HG03095 (cell line): ENCODE results near the gene LSM2.
A peak's percentile ranks its signal among the peaks of the same experiment; 100 is the strongest.
"Not testable (repeated sequence)": the region's sequence is repeated elsewhere in the genome, so short reads cannot be mapped to it uniquely, and the experiment has no call there.

Experiments
- ATAC-seq: cut with Tn5 transposase; IDR thresholded peaks from one replicate; pipeline ENCODE4 v1.9.1; 2021; ENCODE audit warnings: moderate library complexity; ENCODE audit not compliant: unreplicated experiment

Gene LSM2

GRCh38 chr6:31827286-31828079, 20.7 kb upstream of the LSM2 start, which contains the start of gene HSPA1B:
HSPA1B (plus strand) TSS chr6:31827738; CDS start chr6:31827951, 213 bp downstream.
- peak; percentile 59 for ATAC-seq

GRCh38 chr6:31826793-31827285, 20.1 kb upstream of the LSM2 start:
- ATAC-seq = no peak

GRCh38 chr6:31825553-31825952, 18.8 kb upstream of the LSM2 start:
- no peak for ATAC-seq

- not testable (repeated sequence) for ATAC-seq
These were observed 16.9 kb upstream of the LSM2 start for GRCh38 chr6:31823592-31824196.

GRCh38 chr6:31822036-31822821, 15.5 kb upstream of the LSM2 start:
- no peak for ATAC-seq

- ATAC-seq = peak; percentile 39
These were observed 14.7 kb upstream of the LSM2 start for GRCh38 chr6:31821301-31822035.

GRCh38 chr6:31820399-31820798, 13.6 kb upstream of the LSM2 start:
- not testable (repeated sequence) for ATAC-seq

- no peak for ATAC-seq
These were observed 13.1 kb upstream of the LSM2 start for GRCh38 chr6:31819871-31820299.

GRCh38 chr6:31817929-31818511, 11.3 kb upstream of the LSM2 start:
- ATAC-seq = not testable (repeated sequence)

GRCh38 chr6:31817133-31817928, 10.6 kb upstream of the LSM2 start:
- not testable (repeated sequence) for ATAC-seq

- no peak for ATAC-seq
These were observed 8.5 kb upstream of the LSM2 start, which contains the start of the genes HSPA1A and HSPA1L for GRCh38 chr6:31815025-31815838. HSPA1A (plus strand) TSS chr6:31815543; CDS start chr6:31815757, 214 bp downstream. HSPA1L (minus strand) TSS chr6:31815283; CDS start chr6:31811972, 3,311 bp downstream.

GRCh38 chr6:31814677-31815024, 7.9 kb upstream of the LSM2 start:
- no peak for ATAC-seq

GRCh38 chr6:31813465-31813849, 6.7 kb upstream of the LSM2 start:
- ATAC-seq = no peak

- ATAC-seq = no peak
These were observed 4.9 kb upstream of the LSM2 start for GRCh38 chr6:31811645-31812044.

GRCh38 chr6:31808599-31808998, 1.8 kb upstream of the LSM2 start:
- ATAC-seq = not testable (repeated sequence)

- ATAC-seq = no peak
These were observed 762 bp downstream of the LSM2 start for GRCh38 chr6:31805939-31806469.

GRCh38 chr6:31801031-31801927, 5.5 kb downstream of the LSM2 start:
- not testable (repeated sequence) for ATAC-seq
